Caki2 (cell line): ENCODE results near the gene ICA1. TPM values are rescaled to one million over a fixed set of nuclear protein-coding genes. Genes with fewer than 3 reads are reported as not detected.
A peak's percentile ranks its signal among the peaks of the same experiment; 100 is the strongest.
"Not testable (repeated sequence)": the region's sequence is repeated elsewhere in the genome, so short reads cannot be mapped to it uniquely, and the experiment has no call there.

Experiments used
- DNase-seq: peaks from one replicate; pipeline ENCODE4 v3.0.0-alpha.2; 2015; ENCODE audit warnings: low read depth
- in situ Hi-C: cut with HindIII; loops from 2 replicates; pipeline ENCODE4 v1.10.0; 2016; ENCODE audit warnings: low sequenced_read_pairs, low pct_unique_long_range_greater_than_20kb, mixed read lengths
- total RNA-seq: library from RNA; depleted of rRNA; stranded (reverse); fragments of >200 nt; shearing (Covaris generic); gene quantifications from 2 replicates; pipeline ENCODE4 v1.2.3, GENCODE V29; 2014; ENCODE audit warnings: low replicate concordance

The ICA1 gene
- total RNA-seq, 1 experiment from 2014 or later: 2.1 TPM

DNA sequence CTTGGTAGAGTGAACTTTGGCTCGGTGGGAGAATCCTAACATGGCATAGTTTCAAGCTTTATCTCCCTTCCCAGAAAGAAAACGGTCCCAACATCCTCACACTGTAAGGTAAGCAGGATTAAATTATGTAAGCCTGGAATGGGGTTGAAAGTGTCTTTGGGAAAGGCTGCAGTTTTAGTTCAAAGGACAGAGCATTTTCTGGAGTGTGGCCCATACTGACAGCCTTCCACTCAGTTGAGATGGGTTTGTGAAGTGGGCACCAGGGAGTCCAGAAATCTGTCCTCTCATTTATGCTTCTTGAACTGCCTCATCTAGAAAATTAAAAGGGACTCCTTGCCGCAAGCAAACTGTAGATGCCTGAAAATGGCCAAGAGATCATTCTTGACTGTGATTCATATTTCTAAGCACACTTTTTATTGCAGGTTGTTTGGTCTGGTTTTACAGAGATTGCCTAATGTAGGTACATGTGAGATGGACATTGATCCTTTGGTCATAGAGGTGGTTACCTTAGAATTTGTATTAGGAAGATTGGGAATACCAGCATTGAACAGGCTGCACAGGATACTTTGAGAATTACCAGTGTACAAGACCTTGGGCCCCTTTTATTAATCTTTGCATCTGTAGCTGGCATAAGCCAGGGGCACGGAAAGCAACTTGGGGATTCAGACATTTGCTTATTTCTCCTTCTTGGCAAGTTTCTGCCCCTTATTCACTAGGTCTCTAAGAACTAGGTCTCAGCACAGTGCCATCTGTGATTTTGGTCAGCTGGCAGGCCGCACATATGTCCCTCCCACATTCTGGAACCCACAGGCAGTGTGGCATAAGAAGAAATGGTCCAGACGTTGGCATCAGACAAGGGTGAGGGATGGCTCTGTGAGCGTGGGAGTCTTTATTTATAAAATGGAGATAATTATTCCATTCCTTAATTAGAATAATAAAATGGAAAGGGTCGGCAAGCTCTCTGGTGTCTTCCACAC lies 167.5 kb downstream of the ICA1 start:
- in situ Hi-C loops: no loop called here
- DNase-seq: no peak

DNA sequence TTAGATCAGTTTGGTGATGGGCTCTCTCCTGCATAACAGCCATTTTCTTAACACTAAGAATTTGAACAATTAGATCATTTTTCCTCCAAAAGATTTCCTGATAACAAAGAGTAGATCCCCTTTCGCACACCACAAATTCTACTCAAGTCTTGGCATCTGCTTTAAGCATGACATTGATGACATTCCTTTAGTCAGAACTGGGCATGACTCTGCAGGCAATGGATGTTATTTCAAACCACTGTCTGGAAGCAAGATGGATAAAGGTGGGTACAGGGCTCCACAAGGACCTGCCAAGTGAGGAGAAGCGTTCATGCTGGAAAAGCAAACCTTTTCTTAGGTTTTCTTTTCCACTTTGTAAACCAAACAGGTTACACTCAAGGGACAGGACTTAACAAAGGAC lies 169.8 kb downstream of the ICA1 start:
- in situ Hi-C loops: no loop called here

DNA sequence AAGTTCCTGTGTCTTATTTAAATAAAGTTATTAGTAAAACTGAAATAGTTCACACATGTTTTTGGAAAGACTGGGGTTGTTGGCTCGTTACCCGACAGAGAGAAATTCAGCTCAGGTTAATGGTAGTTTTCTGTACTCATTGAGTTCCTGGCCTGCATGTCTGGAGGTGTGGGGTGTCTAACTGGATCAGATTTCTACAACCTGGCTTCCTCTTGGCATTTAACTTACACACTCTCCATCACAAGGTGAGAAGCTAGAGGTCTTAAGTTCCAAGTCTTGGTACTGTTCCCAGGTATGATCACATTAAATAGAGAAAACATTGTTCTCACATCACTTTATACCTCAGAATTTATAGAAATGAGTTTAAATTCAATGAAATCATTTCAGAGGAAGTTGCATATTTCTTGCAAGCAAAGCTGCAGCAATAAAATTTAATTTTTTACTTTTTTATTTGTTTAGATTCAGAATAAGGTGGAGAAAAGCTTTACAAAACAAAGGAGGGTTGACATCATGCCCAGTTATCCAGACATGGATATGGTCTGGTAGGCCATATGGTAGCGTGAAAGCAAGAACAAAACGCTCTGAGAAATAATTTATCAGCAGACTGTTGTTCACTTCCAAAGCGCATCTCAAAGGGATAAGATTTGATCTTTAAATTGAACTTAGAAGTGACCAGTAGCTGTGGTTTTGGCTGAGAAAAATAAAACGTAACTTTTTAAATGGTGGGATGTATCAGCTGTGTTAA lies 172.8 kb downstream of the ICA1 start:
- in situ Hi-C loops: no loop called here
- DNase-seq: no peak

More for the DNA sequence above, 169.8 kb downstream of the ICA1 start:
- no peak for DNase-seq

DNA sequence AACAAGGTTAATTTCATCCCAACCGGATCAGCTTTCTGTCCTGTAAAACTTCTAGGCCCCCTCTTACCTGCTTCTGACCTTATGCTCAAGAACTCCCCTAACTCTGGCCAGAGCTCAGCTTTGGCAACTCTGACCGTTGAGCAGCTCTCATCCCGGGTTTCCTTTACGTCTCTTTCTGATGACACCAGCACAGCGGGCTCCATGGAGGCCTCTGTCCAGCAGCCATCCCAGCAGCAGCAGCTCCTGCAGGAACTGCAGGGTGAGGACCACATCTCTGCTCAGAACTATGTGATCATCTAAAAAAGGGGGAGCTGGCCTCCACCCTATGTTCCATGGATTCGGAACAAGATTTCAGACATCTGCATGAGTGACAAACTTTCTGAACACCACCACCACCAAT lies 175.7 kb downstream of the ICA1 start:
- no peak for DNase-seq
- in situ Hi-C loops: no loop called here

DNA sequence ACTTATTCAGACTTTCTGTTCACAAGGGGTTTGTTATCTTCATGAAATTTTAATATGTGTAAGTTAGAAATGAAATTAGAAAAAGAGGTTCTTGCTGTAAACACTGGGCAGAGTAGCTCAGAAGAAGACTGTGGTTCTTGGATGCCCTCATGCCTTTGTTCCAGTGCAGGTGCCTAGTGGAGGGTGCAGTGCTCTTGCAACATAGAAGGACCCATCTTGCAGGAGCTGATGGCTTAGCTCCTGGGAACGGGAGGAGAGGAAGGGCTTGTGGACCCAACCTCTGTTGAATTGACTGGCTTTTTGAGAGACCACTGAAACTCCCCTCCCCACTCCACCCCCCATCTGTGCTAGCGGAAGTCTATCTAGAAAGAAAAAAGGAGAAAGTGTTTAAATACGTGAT lies 176.5 kb downstream of the ICA1 start:
- no peak for DNase-seq
- in situ Hi-C loops: no loop called here

DNA sequence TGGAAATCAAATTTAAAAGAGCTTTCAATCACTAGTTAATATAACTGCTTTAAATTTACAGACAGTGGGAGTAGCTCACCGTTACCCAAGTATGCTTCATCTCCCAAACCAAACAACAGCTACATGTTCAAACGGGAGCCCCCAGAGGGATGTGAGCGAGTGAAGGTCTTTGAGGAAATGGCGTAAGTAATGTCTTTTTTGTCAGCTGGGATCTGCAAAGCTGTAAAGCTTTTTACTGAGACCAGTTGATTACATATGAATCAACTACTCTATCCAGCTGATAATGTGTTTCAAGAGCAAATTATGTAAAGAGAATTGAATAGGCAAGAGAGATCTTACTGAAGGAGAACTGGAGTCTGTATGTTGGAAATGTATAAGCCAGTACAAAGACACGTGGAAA lies 177.1 kb downstream of the ICA1 start:
- in situ Hi-C loops: no loop called here
- DNase-seq: no peak

DNA sequence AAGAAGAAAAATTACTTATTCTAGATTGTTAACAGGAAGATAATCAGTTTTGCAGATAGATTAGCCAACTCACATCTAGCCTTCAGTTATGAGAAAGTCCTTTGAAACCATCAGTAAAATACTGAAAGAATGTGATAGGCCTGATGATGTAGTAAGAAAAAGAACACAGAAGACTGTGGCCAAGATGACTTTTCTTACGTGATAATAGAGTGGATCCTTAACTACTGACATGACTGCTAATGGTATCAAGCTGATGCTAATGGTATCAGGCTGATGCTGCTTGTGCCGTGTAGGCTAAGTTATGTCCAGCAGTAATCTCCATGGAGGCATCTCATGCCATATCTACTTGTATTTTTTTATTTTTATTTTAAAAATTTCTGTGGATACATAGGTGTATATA lies 179.2 kb downstream of the ICA1 start:
- no peak for DNase-seq
- in situ Hi-C loops: no loop called here

DNA sequence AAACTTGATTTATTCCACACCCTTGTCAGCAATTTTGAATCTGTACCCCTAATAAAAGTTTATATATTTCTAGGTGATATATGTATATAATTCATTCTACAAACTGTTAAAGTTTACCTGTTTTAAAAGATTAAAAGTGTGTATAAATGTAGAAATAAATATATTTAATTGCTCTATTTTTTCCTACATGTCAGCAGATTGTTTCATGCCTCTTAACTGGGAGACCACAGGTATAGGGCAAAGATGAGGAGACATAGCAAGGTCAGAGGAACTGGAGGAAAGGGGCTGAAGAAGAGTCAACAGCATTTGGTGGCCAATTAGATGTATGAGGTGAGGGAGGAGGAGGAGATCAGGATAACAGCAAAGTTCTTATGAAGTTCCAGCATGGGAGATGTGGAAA lies 183.5 kb downstream of the ICA1 start:
- no peak for DNase-seq
- in situ Hi-C loops: no loop called here

DNA sequence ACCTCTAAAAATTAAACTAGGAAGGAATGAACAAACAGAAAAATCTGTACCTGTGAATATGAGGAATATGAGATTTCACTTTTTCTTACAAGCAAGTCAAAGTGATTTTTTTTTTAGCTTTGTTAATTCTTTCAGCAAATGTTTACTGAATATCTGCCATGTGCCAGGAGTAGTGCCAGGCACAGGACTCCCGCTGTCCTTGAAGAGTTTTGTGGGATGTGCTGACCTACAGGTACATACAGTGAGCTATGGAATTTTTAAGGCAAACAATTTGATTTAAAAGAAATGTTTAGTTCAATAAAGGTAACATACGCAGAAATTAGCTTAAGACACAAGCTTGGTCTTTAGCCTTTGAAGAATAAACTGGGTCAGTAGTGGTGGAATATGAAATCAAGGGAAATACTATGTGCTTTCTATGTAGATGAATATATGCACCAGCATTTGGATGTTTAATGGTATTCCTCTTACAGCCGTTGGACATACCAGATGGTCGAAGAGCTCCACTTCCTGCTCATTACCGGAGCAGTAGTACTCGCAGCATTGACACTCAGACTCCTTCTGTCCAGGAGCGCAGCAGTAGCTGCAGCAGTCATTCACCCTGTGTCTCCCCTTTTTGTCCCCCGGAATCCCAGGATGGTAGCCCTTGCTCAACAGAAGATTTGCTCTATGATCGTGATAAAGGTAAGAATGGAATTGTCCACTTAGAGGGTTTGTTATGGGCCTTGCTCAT lies 191.4 kb downstream of the ICA1 start:
- in situ Hi-C loops: no loop called here

DNA sequence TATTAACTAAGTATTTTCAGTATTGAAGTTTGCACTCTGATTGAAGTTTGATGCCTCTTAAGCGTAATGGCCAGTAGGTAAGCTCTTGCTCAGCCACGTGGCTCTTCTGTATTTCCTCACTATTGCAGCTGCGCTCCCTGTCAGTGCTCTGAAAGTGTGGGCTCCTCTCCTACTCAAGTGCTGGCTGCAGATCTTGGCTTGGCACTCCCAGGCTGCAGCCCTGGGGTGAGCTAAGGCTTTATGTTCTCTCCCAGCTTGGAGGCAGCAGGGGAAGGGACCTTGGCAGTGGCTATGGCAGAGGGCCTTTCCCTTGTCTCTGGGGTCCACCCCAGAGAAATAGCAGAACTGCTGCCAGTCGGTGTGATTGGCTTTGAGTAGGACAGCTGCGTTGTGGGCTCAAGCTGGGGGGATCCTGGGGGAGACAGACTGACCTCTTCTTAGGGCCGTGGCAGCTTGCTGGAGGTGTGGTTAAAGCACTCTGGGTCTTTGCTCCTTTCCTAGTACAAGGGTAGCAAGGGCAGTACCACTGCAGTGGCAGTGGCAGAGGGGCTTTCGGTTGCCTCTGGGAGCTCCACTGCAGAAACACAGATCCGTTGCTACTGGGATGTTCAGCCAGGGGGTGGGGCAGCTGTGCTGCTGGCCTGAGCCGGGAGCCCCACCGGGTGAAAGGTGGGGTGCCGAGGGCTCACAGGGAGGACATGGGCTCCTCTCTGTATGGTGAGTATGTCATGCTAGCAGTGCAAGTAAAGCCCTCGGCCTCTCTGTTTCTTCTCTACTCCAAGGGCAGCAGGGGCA lies 192.9 kb downstream of the ICA1 start:
- in situ Hi-C loops: no loop called here
- DNase-seq: no peak

More for the DNA sequence above, 191.4 kb downstream of the ICA1 start:
- DNase-seq: no peak

DNA sequence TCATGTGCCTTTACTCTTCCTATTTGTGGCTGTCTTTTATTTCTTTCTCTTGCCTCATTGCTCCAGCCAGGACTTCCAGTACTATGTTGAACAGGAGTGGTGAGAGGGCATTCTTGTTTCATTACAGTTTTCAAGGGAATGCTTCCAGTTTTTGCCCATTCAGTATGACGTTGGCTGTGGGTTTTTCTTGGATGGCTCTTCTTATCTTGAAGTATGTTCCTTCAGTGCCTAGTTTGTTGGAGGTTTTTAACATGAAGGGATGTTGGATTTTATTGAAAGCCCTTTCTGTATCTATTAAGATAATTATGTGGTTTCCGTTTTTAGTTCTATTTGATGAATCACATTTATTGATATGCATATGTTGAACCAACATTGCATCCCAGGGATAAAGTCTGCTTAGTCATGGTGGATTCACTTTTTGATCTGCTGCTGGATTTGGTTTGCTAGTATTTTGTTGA lies 196.6 kb downstream of the ICA1 start:
- DNase-seq: peak; percentile 5
- in situ Hi-C loops: no loop called here

DNA sequence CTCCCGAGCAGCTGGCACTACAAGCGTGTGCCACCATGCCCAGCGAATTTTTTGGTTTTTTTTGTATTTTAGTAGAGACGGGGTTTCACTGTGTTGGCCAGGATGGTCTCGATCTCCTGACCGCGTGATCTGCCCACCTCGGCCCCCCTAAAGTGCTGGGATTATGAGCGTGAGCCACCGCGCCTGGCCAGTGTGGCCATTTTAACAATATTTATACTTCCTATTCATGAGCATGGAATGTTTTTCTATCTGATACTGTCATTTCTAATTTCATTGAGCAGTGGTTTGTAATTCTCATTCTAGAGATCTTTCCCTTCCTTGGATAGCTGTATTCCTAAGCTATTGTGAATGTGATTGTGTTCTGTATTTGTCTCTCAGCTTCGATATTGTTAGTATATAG lies 197.1 kb downstream of the ICA1 start:
- in situ Hi-C loops: no loop called here
- DNase-seq: no peak

DNA sequence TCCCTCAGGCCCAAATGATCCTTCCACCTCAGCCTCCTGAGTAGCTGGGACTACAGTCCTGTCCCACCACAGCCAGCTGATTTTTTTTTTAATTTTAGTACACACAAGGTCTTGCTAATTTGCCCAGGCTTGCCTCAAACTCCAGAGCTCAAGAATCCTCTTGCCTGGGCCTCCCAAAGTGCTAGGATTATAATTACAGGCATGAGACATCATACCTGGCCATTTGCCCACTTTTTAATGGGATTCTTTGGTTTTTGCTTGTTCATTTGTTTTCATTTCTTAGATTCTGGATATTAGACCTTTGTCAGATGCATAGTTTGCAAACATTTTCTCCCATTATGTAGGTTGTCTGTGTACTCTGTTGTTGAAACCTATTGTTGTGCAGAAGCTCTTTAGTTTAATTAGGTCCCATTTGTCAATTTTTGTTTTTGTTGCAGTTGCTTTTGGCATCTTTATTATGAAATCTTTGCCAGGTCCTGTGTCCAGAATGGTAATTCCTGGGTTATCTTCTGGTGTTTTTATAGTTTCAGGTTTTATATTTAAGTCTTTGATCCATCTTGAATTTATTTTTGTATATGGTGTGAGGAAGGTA lies 198.2 kb downstream of the ICA1 start:
- in situ Hi-C loops: no loop called here
- DNase-seq: peak; percentile 22

DNA sequence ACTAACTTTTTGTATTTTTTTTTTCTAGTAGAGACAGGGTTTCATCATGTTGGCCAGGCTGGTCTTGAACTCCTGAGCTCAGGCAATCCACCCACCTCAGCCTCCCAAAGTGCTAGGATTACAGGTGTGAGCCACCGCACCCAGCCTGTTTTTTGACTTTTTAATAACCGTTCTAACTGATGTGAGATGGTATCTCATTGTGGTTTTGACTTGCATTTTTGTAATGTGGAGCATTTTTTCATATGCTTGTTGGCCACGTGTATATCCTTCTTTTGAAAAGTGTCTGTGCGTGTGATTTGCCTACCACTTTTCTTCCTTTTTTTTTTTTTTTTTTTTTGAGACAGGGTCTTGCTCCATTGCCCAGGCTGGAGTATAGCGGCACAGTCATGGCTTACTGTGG lies 198.7 kb downstream of the ICA1 start:
- in situ Hi-C loops, DNase-seq: not testable (repeated sequence)
